ENCODE results near the gene RPS6KA4.

GRCh38 chr11:64339754-64340408 lies 19.1 kb upstream of the RPS6KA4 start, which contains the start of gene CCDC88B:
- TF ChIP-seq, protein P1, sequence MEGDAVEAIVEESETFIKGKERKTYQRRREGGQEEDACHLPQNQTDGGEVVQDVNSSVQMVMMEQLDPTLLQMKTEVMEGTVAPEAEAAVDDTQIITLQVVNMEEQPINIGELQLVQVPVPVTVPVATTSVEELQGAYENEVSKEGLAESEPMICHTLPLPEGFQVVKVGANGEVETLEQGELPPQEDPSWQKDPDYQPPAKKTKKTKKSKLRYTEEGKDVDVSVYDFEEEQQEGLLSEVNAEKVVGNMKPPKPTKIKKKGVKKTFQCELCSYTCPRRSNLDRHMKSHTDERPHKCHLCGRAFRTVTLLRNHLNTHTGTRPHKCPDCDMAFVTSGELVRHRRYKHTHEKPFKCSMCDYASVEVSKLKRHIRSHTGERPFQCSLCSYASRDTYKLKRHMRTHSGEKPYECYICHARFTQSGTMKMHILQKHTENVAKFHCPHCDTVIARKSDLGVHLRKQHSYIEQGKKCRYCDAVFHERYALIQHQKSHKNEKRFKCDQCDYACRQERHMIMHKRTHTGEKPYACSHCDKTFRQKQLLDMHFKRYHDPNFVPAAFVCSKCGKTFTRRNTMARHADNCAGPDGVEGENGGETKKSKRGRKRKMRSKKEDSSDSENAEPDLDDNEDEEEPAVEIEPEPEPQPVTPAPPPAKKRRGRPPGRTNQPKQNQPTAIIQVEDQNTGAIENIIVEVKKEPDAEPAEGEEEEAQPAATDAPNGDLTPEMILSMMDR (IDR thresholded peaks at IDR 0.05) = no peak
- TF ChIP-seq POLR2AphosphoS5 (IDR thresholded peaks at IDR 0.05) = no peak
- TF ChIP-seq POLR2A (IDR thresholded peaks at IDR 0.05; ENCODE audit: low read depth) = no peak
- TF ChIP-seq EP300 (IDR thresholded peaks at IDR 0.05) = no peak

All from esophagus muscularis mucosa (tissue), 4 donors.